Neural cell (in vitro differentiated cells): ENCODE results near the gene RIOK1.
"Not testable (repeated sequence)": the region's sequence is repeated elsewhere in the genome, so short reads cannot be mapped to it uniquely, and the experiment has no call there.

Experiments used
- CTCF ChIP-seq: fragments of 450-650 bp; IDR thresholded peaks from 2 replicates; pipeline ENCODE4 v1.5.1; 2014; ENCODE audit warnings: antibody characterized with exemption, mild to moderate bottlenecking, moderate library complexity; ENCODE audit not compliant: poor library complexity, severe bottlenecking
- EP300 ChIP-seq: fragments of 450-650 bp; conservative IDR thresholded peaks from 2 replicates; pipeline ENCODE4 v1.6.1; 2014; ENCODE audit warnings: antibody characterized with exemption, mild to moderate bottlenecking, moderate library complexity; ENCODE audit not compliant: poor library complexity, severe bottlenecking
- EZH2 ChIP-seq: fragments of 200-600, 300-800 bp; shearing (Covaris generic), sonication (generic); IDR thresholded peaks from 2 replicates; pipeline ENCODE4 v1.6.1; 2014; ENCODE audit warnings: antibody characterized with exemption, low read length, borderline replicate concordance, mild to moderate bottlenecking; ENCODE audit not compliant: insufficient read depth, poor library complexity, severe bottlenecking
- MXI1 ChIP-seq: fragments of 450-650 bp; conservative IDR thresholded peaks from 2 replicates; pipeline ENCODE4 v1.6.1; 2014; ENCODE audit warnings: antibody characterized with exemption, mild to moderate bottlenecking; ENCODE audit not compliant: poor library complexity, severe bottlenecking
- POLR2AphosphoS5 ChIP-seq: IDR thresholded peaks from 2 replicates; pipeline ENCODE4 v1.6.1; 2012
- RAD21 ChIP-seq: fragments of 450-650 bp; conservative IDR thresholded peaks from 2 replicates; pipeline ENCODE4 v1.6.1; 2014; ENCODE audit warnings: antibody characterized with exemption, mild to moderate bottlenecking, moderate library complexity
- REST ChIP-seq: IDR thresholded peaks from 2 replicates; pipeline ENCODE4 v1.6.1; 2012; ENCODE audit warnings: borderline replicate concordance
- TAF1 ChIP-seq: IDR thresholded peaks from 2 replicates; pipeline ENCODE4 v1.6.1; 2012; ENCODE audit warnings: low read depth

GRCh38 chr6:7347551-7347997 is 42.0 kb upstream of the RIOK1 start:
- not testable (repeated sequence) for TF ChIP-seq EZH2, CTCF, RAD21, MXI1, EP300, REST, TAF1, POLR2AphosphoS5
